PC-3 (cell line): ENCODE results near the gene RIPPLY2.

Source experiments
- CTCF ChIP-seq: fragments of 300-600 bp; sonication (generic); conservative IDR thresholded peaks from 2 replicates; pipeline ENCODE4 v1.5.1; 2017; ENCODE audit warnings: antibody characterized with exemption, low read depth, mild to moderate bottlenecking, low read length
- EZH2 ChIP-seq: fragments of 300-600 bp; sonication (generic); IDR thresholded peaks from one replicate; pipeline ENCODE4 v1.6.1; 2017; ENCODE audit warnings: antibody characterized with exemption, mild to moderate bottlenecking, low read length; ENCODE audit not compliant: unreplicated experiment

- TF ChIP-seq CTCF (no peak), EZH2 (no peak)
These were observed 38.4 kb downstream of the RIPPLY2 start for GRCh38 chr6:83891586-83891985.
